DOHH2 (cell line): ENCODE measurements around the gene SKA2.

Source experiments
- EZH2phosphoT487 ChIP-seq: fragments of 200-600 bp; sonication (generic); IDR thresholded peaks from 2 replicates; pipeline ENCODE4 v1.6.1; 2017; ENCODE audit warnings: borderline replicate concordance, mild to moderate bottlenecking, antibody characterized with exemption, low read length, moderate library complexity, mixed read lengths
- TF ChIP-seq, protein P1 (sequence below): fragments of 200-600 bp; sonication (generic); IDR thresholded peaks from one replicate; pipeline ENCODE4 v1.5.1; 2014; ENCODE audit warnings: antibody characterized with exemption, mild to moderate bottlenecking, low read depth, low read length; ENCODE audit not compliant: poor library complexity, severe bottlenecking

DNA sequence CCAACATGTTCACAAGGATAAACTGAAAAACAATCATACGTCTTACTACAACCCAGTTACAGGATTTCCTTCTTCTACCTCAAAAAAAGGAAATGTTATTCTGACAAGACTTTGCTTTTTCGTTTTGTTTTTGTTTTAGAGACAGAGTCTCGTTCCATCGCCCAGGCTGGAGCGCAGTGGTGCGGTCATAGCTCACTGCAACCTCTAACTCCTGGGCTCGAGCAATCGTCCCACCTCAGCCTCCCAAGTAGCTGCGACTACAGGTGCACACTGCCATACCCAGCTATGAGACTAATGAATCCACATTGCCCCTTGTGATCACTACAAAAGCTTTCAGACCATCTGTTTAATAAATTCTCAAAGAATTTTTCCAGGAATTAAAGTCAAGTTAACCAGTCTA, 39.5 kb downstream of the SKA2 start:
- TF ChIP-seq, protein P1, sequence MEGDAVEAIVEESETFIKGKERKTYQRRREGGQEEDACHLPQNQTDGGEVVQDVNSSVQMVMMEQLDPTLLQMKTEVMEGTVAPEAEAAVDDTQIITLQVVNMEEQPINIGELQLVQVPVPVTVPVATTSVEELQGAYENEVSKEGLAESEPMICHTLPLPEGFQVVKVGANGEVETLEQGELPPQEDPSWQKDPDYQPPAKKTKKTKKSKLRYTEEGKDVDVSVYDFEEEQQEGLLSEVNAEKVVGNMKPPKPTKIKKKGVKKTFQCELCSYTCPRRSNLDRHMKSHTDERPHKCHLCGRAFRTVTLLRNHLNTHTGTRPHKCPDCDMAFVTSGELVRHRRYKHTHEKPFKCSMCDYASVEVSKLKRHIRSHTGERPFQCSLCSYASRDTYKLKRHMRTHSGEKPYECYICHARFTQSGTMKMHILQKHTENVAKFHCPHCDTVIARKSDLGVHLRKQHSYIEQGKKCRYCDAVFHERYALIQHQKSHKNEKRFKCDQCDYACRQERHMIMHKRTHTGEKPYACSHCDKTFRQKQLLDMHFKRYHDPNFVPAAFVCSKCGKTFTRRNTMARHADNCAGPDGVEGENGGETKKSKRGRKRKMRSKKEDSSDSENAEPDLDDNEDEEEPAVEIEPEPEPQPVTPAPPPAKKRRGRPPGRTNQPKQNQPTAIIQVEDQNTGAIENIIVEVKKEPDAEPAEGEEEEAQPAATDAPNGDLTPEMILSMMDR: no peak
- no peak for TF ChIP-seq EZH2phosphoT487
